T-helper 17 cell (primary cell): Measurements from ENCODE around the gene TSC22D3. TPM values are rescaled to one million over a fixed set of nuclear protein-coding genes. Genes with fewer than 3 reads are reported as not detected.

Source experiments
- ATAC-seq: fragments of 150-1000 bp; cut with Tn5 transposase; 2 replicates; pipeline ENCODE4 v1.10.0; 2021; ENCODE audit warnings: mild to moderate bottlenecking, moderate library complexity
- DNase-seq, 3 donors: peaks; one replicate each; pipeline versions ENCODE4 v3.0.0 to v3.0.0-alpha.2; 2020 to 2021
- H3K9me3 ChIP-seq: one replicate; pipeline ENCODE4 v1.7.0; 2013; ENCODE audit warnings: low read length, mild to moderate bottlenecking; ENCODE audit not compliant: control insufficient read depth, poor library complexity, severe bottlenecking
- H3K27ac Mint-ChIP-seq: one replicate; pipeline ENCODE4 v1.8.0; 2022; ENCODE audit warnings: mild to moderate bottlenecking, moderate library complexity, mixed read lengths
- H3K27me3 Mint-ChIP-seq: one replicate; pipeline ENCODE4 v1.8.0; 2022; ENCODE audit warnings: mixed read lengths
- H3K36me3 Mint-ChIP-seq: one replicate; pipeline ENCODE4 v1.8.0; 2022; ENCODE audit warnings: low read depth, mixed read lengths
- H3K4me1 Mint-ChIP-seq: one replicate; pipeline ENCODE4 v1.8.0; 2022; ENCODE audit warnings: mild to moderate bottlenecking, mixed read lengths
- H3K4me3 Mint-ChIP-seq: one replicate; pipeline ENCODE4 v1.8.0; 2022; ENCODE audit warnings: mild to moderate bottlenecking, moderate library complexity, mixed read lengths
- total RNA-seq, 4 donors: library from RNA in 2 of 4; stranded (reverse) in 2 of 4; gene quantifications; one replicate each; pipeline ENCODE4 v1.2.3 and lab custom pipeline; 2022 to 2026

The TSC22D3 gene
- total RNA-seq, 2 donors from 2014 or later = 1,559 to 2,031 TPM

DNA sequence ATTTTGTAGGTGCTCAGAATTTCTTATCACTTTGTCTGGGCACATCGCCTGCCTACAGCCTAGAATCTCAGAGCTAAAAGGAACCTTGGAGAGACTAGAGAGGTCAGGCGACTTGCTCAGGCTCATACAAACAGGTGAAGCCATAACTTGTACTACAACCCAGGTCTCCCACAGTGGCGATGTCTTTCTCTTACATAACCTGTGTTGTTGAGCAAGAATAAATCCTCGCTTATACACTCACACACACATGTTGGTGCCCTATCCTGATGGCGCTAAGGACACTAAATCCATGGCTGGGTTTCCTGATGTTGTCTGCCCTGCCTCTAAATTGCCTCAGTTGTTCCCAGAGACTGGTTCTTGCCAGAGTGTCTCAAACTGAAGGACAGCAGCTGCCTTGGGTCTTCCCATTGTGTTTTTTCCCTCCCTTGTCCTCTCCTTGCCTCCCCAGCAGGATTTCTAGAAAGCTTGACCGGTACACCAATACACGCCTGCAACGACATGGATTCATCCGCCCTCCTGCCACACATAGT, 1.6 kb downstream of the TSC22D3 start:
- DNase-seq (no peak), ATAC-seq (no peak)
- no peaks in the 10 kb centered on the region for H3K9me3 ChIP-seq
- no peaks in the 10 kb centered on the region for H3K27me3 Mint-ChIP-seq
- H3K27ac Mint-ChIP-seq = no peak overlapping the region
- H3K4me3 Mint-ChIP-seq = no peak overlapping the region
- H3K36me3 Mint-ChIP-seq = no peaks in the 10 kb centered on the region
- H3K4me1 Mint-ChIP-seq = peaks cover 12% of the 10 kb centered on the region

DNA sequence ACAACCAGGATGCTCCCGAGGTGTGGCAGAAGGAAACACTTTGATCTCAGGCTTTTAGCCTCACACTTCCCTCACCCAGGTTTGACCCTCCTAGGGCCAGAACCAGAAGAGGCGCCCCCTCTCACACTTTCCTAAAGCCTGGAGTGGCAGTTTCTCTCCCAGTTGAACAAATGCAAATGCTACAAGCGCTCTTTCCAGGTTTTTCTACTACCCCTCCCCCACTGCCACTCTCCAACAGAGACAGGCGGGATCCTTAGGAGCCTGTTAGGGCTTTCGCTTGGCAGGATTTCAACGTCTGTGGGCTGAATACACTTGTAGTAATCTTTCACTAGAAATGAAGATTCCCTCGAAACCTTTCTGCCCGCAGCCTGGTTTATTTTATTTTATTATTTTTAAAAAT, 2.4 kb downstream of the TSC22D3 start:
- no peaks in the 10 kb centered on the region for H3K36me3 Mint-ChIP-seq
- ATAC-seq (no peak), DNase-seq (no peak)
- H3K27me3 Mint-ChIP-seq = no peaks in the 10 kb centered on the region
- H3K4me1 Mint-ChIP-seq = peaks cover 12% of the 10 kb centered on the region
- no peak overlapping the region for H3K4me3 Mint-ChIP-seq
- H3K27ac Mint-ChIP-seq = no peak overlapping the region
- no peaks in the 10 kb centered on the region for H3K9me3 ChIP-seq

DNA sequence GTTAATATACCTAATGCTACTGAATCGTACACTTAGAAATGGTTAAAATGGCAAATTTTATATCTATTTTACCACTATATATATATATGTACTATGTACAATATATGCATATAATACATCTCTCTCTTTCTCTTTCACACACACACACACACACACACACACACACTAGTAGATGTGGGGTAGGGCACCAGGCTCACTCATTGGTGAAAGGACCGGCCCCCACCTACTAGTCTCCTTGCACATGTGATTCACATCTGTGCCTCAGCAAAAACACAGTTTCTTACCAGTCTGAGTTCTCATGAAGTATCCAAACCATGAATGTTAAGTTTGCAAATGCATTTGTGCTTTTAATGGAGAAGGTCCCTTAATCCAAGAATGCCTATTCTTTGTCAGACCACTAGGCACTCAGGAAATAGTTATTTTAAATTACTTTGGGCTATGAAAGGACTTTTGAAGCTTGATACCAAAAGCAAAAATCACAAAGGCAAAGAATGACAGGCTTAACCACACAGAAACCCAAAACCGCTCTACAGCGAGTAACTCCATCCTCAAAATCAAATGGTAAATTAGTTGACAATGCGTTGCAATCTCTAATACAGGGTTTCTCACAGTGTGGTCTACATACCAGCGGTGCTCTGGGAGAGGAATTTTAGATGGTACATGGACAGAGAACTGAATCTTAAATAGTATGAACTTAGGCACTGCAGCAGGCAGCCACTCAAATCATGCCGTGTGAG, 5.8 kb downstream of the TSC22D3 start:
- no peaks in the 10 kb centered on the region for H3K27me3 Mint-ChIP-seq
- H3K36me3 Mint-ChIP-seq = no peaks in the 10 kb centered on the region
- H3K4me1 Mint-ChIP-seq = no peaks in the 10 kb centered on the region
- ATAC-seq = no peak
- H3K4me3 Mint-ChIP-seq = no peak overlapping the region
- no peak overlapping the region for H3K27ac Mint-ChIP-seq
- H3K9me3 ChIP-seq = no peaks in the 10 kb centered on the region
- DNase-seq = no peak

DNA sequence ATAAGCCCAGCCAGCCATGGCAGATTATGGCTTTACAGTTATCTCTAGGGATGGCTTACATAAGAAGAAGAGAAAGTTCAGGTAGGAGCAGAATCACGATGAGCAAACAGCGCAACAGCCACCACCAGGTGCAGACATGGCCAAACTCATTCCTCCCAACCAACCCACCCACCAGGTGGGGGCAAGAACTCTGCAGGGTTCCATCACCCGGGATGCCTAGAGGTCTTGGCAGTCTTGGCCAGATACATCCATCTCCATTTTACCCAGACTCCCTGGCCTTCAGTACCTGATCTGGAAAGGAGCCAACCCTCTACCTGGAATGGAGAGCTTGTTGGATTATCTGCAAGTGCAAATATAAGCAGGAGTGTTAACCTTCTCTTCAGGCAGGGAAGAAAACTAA, 7.5 kb downstream of the TSC22D3 start:
- DNase-seq (no peak), ATAC-seq (no peak)
- H3K4me3 Mint-ChIP-seq = no peak overlapping the region
- no peak overlapping the region for H3K27ac Mint-ChIP-seq
- H3K27me3 Mint-ChIP-seq = no peaks in the 10 kb centered on the region
- H3K36me3 Mint-ChIP-seq = no peaks in the 10 kb centered on the region
- H3K9me3 ChIP-seq = no peaks in the 10 kb centered on the region
- no peaks in the 10 kb centered on the region for H3K4me1 Mint-ChIP-seq

DNA sequence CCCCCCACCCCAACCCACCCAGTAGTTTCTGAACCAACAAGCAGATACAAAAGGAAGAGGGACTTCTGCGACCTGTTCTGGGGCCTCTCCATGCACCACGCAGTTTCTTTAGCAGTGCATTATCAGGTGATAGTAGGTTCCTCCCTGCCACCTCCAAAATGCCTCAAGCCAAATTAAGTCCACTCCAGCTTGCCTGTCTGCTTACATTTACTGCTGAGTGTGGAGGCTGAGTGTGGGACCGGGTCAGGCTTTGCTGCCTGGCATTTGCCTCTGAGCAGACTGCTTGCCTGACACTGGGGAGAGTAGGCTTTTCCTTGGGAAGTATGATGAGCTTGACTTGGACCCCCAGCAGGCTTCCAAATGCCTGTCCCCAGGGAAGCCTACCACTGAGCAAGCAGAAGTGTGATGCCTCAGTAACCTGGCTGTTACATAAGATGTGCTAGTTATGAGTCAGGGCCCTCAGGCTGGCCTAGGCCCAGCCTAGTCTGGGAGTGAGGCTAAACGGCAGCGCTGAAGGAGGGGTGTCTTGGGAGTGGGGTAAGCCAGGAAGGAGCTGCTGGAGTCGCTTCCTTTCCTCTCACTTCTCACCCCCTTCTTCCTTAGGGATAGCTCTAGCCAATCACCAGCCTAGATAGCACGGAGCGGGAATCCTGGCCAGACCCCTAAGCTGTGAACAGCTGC, 9.0 kb downstream of the TSC22D3 start:
- DNase-seq (no peak), ATAC-seq (no peak)
- Mint-ChIP-seq H3K4me3 (no peak overlapping the region), H3K36me3 (no peaks in the 10 kb centered on the region), H3K27me3 (no peaks in the 10 kb centered on the region), H3K27ac (no peak overlapping the region), H3K4me1 (peaks cover 2% of the 10 kb centered on the region)
- no peaks in the 10 kb centered on the region for H3K9me3 ChIP-seq

GRCh38 chrX:107764845-107765608, 10.6 kb downstream of the TSC22D3 start:
- Mint-ChIP-seq H3K4me1 (peaks cover 2% of the 10 kb centered on the region), H3K27me3 (no peaks in the 10 kb centered on the region), H3K4me3 (no peak overlapping the region), H3K36me3 (no peaks in the 10 kb centered on the region), H3K27ac (no peak overlapping the region)
- ATAC-seq = no peak
- H3K9me3 ChIP-seq = no peaks in the 10 kb centered on the region
- DNase-seq = no peak

DNA sequence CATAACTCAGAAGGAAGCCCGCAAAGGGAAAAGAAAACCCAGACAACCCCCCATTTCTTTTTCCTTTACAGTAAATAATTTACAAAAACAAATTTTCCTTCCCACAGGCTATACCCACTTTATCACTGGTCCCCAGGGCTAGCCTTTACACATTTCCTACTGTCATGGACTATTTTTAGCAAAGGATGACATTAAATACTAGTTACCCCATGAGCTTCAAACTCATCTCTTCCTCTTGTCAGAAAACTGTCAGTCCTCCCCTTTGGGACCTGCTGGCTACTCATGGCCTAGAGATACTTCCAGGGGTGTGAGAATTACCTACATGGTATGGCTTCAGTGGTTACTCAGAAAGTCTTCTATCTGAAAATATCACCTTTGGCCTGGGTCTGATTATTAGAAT, 11.9 kb downstream of the TSC22D3 start:
- H3K27me3 Mint-ChIP-seq = no peaks in the 10 kb centered on the region
- H3K9me3 ChIP-seq = no peaks in the 10 kb centered on the region
- H3K27ac Mint-ChIP-seq = no peak overlapping the region
- no peak for DNase-seq
- no peak for ATAC-seq
- peaks cover 2% of the 10 kb centered on the region for H3K4me1 Mint-ChIP-seq
- no peak overlapping the region for H3K4me3 Mint-ChIP-seq
- no peaks in the 10 kb centered on the region for H3K36me3 Mint-ChIP-seq

DNA sequence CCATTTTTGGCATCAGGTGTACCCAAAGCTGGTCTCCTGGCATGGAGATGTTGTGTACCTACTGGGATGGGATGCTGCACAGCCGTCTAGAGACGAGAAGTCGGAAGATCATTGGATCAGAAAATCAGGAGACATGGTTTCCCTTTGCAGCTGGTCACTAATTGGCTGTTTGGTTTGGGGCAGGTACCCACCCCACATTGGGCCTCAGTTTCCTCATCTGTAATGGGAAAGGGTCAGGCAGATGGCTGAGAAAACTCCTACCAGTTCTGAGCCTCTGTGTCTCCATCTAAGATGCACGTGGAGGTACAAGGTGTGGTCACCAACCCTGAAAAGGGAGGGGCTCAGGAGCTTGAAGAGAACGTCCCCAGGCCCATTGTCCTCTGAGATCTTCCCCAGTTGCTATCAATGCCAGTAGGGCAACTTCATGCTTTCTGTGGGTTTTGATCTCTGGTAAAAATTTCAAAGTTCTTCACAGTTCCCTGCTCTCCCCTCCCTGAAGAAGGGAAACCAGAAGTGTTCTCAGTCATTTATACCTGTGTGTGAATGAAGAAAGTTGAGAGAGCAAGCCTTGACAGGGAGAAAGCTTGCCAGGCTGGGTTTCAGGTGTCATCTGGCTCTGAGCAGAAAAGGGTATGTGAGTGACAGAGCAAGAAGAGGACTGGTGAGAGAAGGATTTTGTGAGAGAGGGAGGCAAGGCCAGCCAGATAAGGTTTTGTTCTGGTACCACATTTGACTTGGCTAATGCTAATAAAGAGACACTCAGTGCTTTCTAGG, 15.1 kb downstream of the TSC22D3 start:
- H3K4me3 Mint-ChIP-seq = no peak overlapping the region
- no peak overlapping the region for H3K27ac Mint-ChIP-seq
- peaks cover 5% of the 10 kb centered on the region for H3K4me1 Mint-ChIP-seq
- no peaks in the 10 kb centered on the region for H3K27me3 Mint-ChIP-seq
- no peak for ATAC-seq
- no peaks in the 10 kb centered on the region for H3K9me3 ChIP-seq
- no peaks in the 10 kb centered on the region for H3K36me3 Mint-ChIP-seq
- no peak for DNase-seq

- no peaks in the 10 kb centered on the region for H3K36me3 Mint-ChIP-seq
- peaks cover 6% of the 10 kb centered on the region for H3K4me1 Mint-ChIP-seq
- H3K9me3 ChIP-seq = no peaks in the 10 kb centered on the region
- H3K27ac Mint-ChIP-seq = no peak overlapping the region
- no peaks in the 10 kb centered on the region for H3K27me3 Mint-ChIP-seq
- DNase-seq = no peak
- no peak for ATAC-seq
- H3K4me3 Mint-ChIP-seq = no peak overlapping the region
These were observed 17.3 kb downstream of the TSC22D3 start for GRCh38 chrX:107758231-107758766.

- DNase-seq = no peak
- H3K27ac Mint-ChIP-seq = no peak overlapping the region
- no peak for ATAC-seq
- H3K4me1 Mint-ChIP-seq = peaks cover 8% of the 10 kb centered on the region
- no peaks in the 10 kb centered on the region for H3K27me3 Mint-ChIP-seq
- no peaks in the 10 kb centered on the region for H3K9me3 ChIP-seq
- H3K36me3 Mint-ChIP-seq = no peaks in the 10 kb centered on the region
- no peak overlapping the region for H3K4me3 Mint-ChIP-seq
These were observed 19.9 kb downstream of the TSC22D3 start for GRCh38 chrX:107755721-107756120.

DNA sequence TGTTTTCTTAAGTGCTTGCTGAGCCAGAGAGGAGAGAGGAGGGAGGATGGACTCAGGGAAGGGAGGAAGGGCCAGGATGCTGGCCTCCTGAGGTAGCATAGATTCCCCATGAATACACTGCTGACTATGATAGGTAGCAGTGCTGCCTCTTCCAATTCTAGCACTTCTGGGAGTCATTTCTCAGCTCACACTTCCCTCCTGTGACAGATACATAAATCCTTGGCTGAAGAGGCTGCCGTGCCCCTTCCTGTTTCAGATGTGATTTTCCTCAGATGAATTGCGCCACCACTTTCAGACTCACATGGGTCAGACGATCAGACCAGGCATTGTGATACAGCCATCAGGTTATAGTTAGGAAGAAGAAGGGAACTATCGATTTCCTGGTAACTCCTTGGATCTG, 22.4 kb downstream of the TSC22D3 start:
- H3K27ac Mint-ChIP-seq = no peak overlapping the region
- ATAC-seq (no peak), DNase-seq (no peak)
- H3K27me3 Mint-ChIP-seq = no peaks in the 10 kb centered on the region
- H3K9me3 ChIP-seq = no peaks in the 10 kb centered on the region
- H3K4me1 Mint-ChIP-seq = peaks cover 8% of the 10 kb centered on the region
- no peaks in the 10 kb centered on the region for H3K36me3 Mint-ChIP-seq
- no peak overlapping the region for H3K4me3 Mint-ChIP-seq

- H3K27me3 Mint-ChIP-seq = no peaks in the 10 kb centered on the region
- peaks cover 8% of the 10 kb centered on the region for H3K4me1 Mint-ChIP-seq
These were observed 22.9 kb downstream of the TSC22D3 start for GRCh38 chrX:107752714-107753113.

More at GRCh38 chrX:107752714-107753113, 22.9 kb downstream of the TSC22D3 start:
- Mint-ChIP-seq H3K27ac (no peak overlapping the region), H3K36me3 (no peaks in the 10 kb centered on the region), H3K4me3 (no peak overlapping the region)
- DNase-seq = no peak
- no peaks in the 10 kb centered on the region for H3K9me3 ChIP-seq
- no peak for ATAC-seq
